OCI-LY3 (cell line): ENCODE results near the gene RBM42.

Experiments
- CTCF ChIP-seq: fragments of 200-600, 300-600 bp; sonication (generic); IDR thresholded peaks from 2 replicates; pipeline ENCODE4 v1.5.1; 2014; ENCODE audit warnings: antibody characterized with exemption, low read length, low read depth
- EZH2phosphoT487 ChIP-seq: fragments of 200-600 bp; shearing (Covaris generic); IDR thresholded peaks from 2 replicates; pipeline ENCODE4 v1.6.1; 2018; ENCODE audit warnings: antibody characterized with exemption, mixed run types, low read depth

GRCh38 chr19:35629332-35629633 is 447 bp downstream of the RBM42 start:
- TF ChIP-seq CTCF (no peak), EZH2phosphoT487 (no peak)
